Stimulated activated CD8-positive, alpha-beta memory T cell treated with anti-CD3 and anti-CD28 coated beads, Interleukin-15, amount 100 ng/mL, for 1 hour (primary cell): ENCODE measurements around the gene OR6Y1.

ENCODE experiments used
- DNase-seq: peaks from one replicate; pipeline ENCODE4 v3.0.0-alpha.2; 2020; ENCODE audit warnings: low read depth

The OR6Y1 gene

DNA sequence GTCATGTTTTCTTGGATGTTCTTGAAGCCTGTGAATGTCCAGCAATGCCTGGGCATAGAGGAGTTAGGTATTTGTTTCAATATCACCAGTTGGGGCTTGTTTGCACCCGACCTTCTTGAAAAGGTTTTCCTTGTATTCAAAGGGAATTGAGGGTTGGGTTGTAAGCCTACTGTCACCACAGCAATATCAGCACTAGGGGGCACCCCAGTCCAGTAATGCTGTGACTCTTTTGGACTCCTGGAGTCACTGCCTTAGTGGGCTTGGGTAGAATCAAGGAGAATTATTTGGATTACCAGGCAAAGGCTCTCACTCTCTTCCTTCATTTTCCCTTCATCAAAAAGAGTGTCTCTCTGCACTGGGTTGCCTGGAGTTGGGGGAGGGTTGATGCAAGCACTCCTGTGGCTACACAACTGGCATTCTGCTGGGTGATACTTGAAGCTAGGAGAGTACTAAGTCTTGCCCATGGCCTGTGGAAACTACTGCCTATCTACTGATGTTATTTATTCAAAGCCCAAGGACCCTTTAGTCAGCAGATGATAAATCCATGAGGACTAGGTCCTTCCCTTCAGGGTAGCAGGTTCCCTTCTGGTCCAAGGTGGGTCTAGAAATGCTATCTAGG lies 47.7 kb downstream of the OR6Y1 start:
- no peak for DNase-seq

GRCh38 chr1:158496374-158496773 lies 57.8 kb downstream of the OR6Y1 start:
- no peak for DNase-seq

DNA sequence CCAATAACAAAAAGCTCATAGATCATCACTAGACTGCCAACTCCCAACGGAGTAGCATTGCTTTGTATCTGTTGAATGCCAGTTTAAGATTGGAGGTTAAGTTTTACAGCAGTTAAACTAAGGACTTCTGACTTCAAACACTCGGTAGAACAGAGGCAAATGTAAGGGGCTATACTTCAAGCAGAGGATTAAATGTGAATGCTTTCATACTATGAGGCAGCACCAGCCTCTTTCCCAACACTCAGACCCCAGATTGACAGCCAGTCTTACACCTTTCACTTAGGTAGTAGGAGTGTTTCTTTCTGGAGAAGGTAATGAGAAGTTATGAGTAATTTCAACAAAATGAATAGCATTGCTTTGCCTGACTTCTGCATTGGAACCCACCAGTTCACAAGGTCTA lies 59.4 kb downstream of the OR6Y1 start:
- DNase-seq = no peak
